Femur (tissue), 1 donor: ENCODE data around the gene FAR2.

Experiments used
- DNase-seq: peaks from one replicate; pipeline ENCODE4 v3.0.0-alpha.2; 2017

Gene FAR2

DNA sequence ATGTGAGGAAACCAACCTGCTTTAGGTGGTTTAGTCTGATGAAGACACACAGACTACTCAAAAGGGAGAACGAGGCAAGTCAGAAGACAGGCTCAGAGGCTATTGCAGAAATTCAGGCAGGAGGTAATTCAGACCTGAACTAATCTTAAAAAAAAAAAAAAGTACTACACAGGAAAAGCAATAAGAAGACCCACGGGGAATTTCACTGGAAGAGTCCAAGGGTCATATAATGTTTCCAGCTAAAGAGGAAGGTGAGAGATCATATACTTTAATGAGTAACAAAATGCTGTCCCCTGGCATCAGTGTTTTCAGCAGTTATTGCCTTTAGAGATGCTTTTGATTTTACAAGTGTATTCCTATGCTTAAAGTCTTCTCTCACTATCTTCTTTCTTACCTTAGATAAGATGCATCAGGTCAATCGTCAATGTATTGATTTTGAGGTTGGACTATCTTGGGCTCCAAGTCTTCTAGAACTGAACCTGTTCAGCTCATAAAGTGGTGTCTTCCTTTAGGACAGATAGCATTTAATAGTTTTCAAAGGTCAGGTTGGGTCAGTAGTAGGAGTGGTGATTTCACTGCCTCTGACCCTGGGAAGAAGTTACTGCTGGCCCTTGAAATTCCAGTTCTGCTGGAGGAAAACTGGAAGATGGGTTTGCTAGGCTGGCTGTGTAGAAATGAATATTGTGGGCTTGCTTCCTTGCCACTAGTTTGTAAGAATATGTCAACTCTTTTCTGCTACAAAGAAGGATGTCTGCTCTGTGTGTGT is 60.0 kb downstream of the FAR2 start:
- DNase-seq = no peak

GRCh38 chr12:29211696-29212095 is 62.6 kb downstream of the FAR2 start:
- DNase-seq = no peak

DNA sequence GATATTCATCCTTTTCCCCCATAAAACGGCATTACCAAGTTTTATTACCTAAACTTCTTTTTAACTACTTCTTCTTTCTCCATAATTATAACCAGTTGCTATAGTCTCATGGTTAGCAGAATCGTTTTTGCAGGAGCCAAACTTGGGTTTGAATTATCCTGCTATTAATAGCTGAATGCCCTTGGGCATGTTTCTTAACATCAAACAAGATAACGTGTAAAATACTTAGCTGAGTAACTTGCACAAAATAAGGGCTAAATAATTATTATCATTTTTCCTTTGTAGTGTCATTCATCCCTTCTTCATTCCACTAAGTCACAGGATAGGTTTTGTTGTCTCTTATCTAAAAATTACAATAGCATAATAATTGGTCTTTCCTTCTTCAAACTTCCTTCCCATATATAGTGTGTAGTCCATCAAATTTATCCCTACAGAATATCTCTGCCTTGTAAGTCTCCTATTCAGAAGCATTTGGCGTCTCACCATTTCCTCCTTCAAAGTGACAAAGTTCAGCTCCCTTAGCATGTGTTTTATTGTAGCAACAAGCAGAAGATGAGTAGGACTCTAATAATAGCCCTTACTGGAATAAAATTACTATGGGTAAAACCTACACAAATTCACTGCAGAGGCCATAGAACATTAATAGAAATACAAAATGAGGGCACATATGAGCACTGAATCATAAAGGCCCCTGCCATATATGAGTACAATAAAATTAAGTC is 63.8 kb downstream of the FAR2 start:
- no peak for DNase-seq

DNA sequence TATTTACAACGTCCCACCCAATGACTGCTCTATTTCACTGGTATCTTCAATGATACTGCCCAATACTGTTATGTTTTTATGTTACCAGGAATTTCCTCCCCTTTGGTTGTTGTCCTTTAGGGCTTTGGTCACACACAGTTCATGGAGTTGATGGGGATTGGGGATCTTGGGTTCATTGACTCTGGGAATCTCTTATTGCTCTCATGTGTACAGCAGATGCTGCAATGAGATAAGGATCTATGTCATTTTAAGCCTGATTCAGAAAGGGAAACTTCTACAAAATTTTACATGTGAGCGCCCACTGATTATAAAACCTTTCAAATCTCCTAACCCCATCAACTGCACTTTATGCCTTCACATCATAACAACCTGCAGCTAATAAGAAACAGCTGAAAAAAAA is 67.2 kb downstream of the FAR2 start:
- no peak for DNase-seq

DNA sequence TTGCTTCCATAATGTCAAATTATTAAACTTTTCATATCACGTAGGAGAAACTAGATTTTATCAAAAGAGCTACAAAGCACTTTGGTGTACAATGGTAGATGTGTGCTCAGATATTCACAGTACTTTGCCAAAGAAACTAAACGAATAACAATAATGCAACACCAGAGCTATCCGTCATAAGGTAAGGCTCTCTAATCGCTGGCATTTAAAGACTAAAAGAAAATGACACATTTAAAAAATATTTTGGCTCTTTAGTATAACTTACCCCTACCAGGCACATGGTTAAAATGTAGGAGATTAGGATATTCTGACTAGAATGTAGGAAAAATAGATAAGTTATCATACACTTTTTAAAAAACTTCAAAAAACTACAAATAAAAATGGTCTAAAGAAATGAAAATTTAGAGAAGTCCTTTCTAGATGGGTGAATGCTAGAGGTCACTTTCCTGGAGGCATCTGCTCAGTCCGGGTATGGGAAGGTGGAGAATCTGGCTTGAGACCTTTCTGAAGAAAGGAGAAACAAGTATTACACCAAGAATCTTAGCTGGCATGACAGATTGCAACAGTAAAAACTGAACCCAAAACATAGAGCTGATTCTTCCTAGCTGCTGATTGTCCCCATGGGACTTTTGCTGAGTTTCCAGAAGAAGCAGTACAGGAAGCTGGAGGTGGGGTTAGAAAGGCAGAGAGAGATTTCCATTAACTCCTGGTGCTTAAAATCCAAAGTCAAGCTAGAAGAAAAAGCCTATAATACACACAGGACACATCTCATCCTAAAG is 67.9 kb downstream of the FAR2 start:
- no peak for DNase-seq

GRCh38 chr12:29220632-29221336 is 71.7 kb downstream of the FAR2 start:
- no peak for DNase-seq

GRCh38 chr12:29222200-29222599 is 73.1 kb downstream of the FAR2 start:
- no peak for DNase-seq

- no peak for DNase-seq
Measured at GRCh38 chr12:29223426-29223825, 74.3 kb downstream of the FAR2 start.

GRCh38 chr12:29223956-29224543 is 75.0 kb downstream of the FAR2 start:
- no peak for DNase-seq

DNA sequence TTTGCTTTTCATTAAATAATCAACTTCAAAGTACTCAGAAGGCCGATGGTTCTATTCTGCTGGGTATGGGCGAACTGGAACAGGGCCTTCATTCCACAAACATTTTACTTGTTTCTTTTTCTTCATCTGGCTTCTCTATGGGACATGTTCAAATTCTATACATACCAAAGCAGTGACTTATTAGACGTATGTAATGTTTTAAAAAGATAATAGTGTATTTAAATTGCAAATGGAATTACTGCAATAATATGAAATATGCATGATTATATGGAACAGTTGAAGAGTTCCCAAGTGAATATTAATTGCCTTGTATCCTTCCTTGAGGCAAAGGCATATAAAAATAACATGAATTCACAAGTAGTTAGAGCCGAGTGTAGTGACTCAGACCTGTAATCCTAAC is 75.5 kb downstream of the FAR2 start:
- no peak for DNase-seq

DNA sequence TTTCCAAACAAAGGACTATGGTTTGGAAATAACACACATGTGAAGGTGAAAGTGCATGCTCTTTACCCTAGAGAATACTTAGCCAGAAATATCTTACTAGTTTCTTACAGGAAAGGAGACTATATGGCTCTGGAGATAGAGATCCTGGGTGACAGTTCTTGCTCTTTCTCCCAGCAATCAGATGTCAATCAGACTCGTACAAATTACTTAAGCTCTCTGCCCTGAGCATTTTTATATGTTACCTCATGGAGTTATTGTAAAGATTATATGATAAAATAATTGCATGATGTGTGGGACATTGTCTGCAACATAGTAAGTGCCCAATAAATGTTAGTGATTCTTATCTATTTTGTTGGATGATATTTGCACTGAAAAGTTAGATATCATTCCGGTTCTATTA is 76.8 kb downstream of the FAR2 start:
- DNase-seq = no peak

- DNase-seq = no peak
Measured at GRCh38 chr12:29226616-29227015, 77.5 kb downstream of the FAR2 start.

GRCh38 chr12:29228474-29229157 is 79.5 kb downstream of the FAR2 start:
- no peak for DNase-seq

DNA sequence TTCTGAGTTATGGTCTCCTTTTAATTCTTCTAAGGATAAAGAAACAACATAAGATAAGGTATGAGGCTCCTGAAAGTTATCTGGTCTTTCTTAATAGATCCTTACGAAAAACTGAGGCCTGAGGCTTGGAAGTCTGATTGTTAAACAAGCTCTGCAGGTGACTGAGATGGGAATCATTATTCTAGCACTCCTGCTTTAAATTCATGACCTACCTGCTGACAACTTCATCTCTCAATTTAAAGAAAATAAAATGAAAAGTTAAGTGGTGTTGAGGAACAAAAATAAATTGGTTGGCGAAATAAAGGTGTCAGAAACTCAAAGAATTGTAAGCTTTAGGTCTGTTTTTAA is 80.1 kb downstream of the FAR2 start:
- DNase-seq = no peak

- DNase-seq = no peak
Measured at GRCh38 chr12:29229937-29230336, 80.9 kb downstream of the FAR2 start.

GRCh38 chr12:29230800-29231560 is 81.9 kb downstream of the FAR2 start:
- DNase-seq = no peak

- no peak for DNase-seq
Measured at GRCh38 chr12:29232086-29232485, 83.0 kb downstream of the FAR2 start.

GRCh38 chr12:29234552-29234951 is 85.5 kb downstream of the FAR2 start:
- no peak for DNase-seq

GRCh38 chr12:29234965-29235626 is 86.0 kb downstream of the FAR2 start:
- DNase-seq = no peak

- DNase-seq = no peak
Measured at GRCh38 chr12:29238822-29239291, 89.8 kb downstream of the FAR2 start.

- DNase-seq = no peak
Measured at GRCh38 chr12:29239336-29239735, 90.3 kb downstream of the FAR2 start.
